Hepatocyte (in vitro differentiated cells): ENCODE results near the gene TPX2. TPM values are rescaled to one million over a fixed set of nuclear protein-coding genes. Genes with fewer than 3 reads are reported as not detected.

Experiments used
- DNase-seq: peaks from one replicate; pipeline ENCODE4 v3.0.0-alpha.2; 2016; ENCODE audit warnings: low spot score
- H2AFZ ChIP-seq: fragments of 200-600 bp; sonication (generic); 2 replicates; pipeline ENCODE4 v1.6.0; 2016; ENCODE audit warnings: antibody characterized with exemption, mild to moderate bottlenecking
- H3K27ac ChIP-seq: fragments of 200-600 bp; sonication (generic); 2 replicates; pipeline ENCODE4 v1.5.1; 2016; ENCODE audit warnings: mild to moderate bottlenecking
- H3K27me3 ChIP-seq: fragments of 200-600 bp; sonication (generic); 2 replicates; pipeline ENCODE4 v1.6.1; 2016
- H3K36me3 ChIP-seq: fragments of 200-600 bp; sonication (generic); replicated peaks from 2 replicates; pipeline ENCODE4 v1.5.1; 2016; ENCODE audit warnings: low read depth; ENCODE audit not compliant: insufficient read depth
- H3K4me1 ChIP-seq: fragments of 200-600 bp; sonication (generic); 2 replicates; pipeline ENCODE4 v1.5.1; 2016; ENCODE audit warnings: mild to moderate bottlenecking, moderate library complexity; ENCODE audit not compliant: insufficient read depth
- H3K4me2 ChIP-seq: fragments of 200-600 bp; sonication (generic); 2 replicates; pipeline ENCODE4 v1.6.0; 2016
- H3K4me3 ChIP-seq: fragments of 200-600 bp; sonication (generic); 2 replicates; pipeline ENCODE4 v1.5.1; 2016; ENCODE audit warnings: mild to moderate bottlenecking
- H3K79me2 ChIP-seq: fragments of 200-600 bp; sonication (generic); 2 replicates; pipeline ENCODE4 v1.6.0; 2017; ENCODE audit warnings: mild to moderate bottlenecking
- H3K9me2 ChIP-seq: fragments of 200-600 bp; sonication (generic); replicated peaks from 2 replicates; pipeline ENCODE4 v1.6.0; 2017; ENCODE audit warnings: mild to moderate bottlenecking; ENCODE audit not compliant: insufficient read depth
- H3K9me3 ChIP-seq: fragments of 200-600 bp; sonication (generic); 2 replicates; pipeline ENCODE4 v1.5.1; 2016; ENCODE audit warnings: low read depth, mild to moderate bottlenecking
- H4K20me1 ChIP-seq: fragments of 200-600 bp; sonication (generic); 2 replicates; pipeline ENCODE4 v1.6.0; 2016; ENCODE audit warnings: mild to moderate bottlenecking; ENCODE audit not compliant: insufficient read depth, poor library complexity, severe bottlenecking
- CTCF ChIP-seq: fragments of 200-600 bp; sonication (generic); IDR thresholded peaks from 2 replicates; pipeline ENCODE4 v1.5.1; 2016; ENCODE audit warnings: antibody characterized with exemption, mild to moderate bottlenecking; ENCODE audit not compliant: poor library complexity
- EZH2 ChIP-seq: fragments of 200-600 bp; sonication (generic); IDR thresholded peaks from 2 replicates; pipeline ENCODE4 v1.6.1; 2016; ENCODE audit warnings: antibody characterized with exemption, mild to moderate bottlenecking, borderline replicate concordance
- EZH2phosphoT487 ChIP-seq: fragments of 200-600 bp; sonication (generic); IDR thresholded peaks from one replicate; pipeline ENCODE4 v1.6.1; 2018; ENCODE audit warnings: antibody characterized with exemption, mild to moderate bottlenecking, low read depth, moderate library complexity; ENCODE audit not compliant: unreplicated experiment, severe bottlenecking
- WGBS: methylation state at CpG from one replicate; pipeline ENCODE4 v1.1.6; 2016; ENCODE audit warnings: low lambda C conversion rate; ENCODE audit errors: missing lambda C conversion rate; 5-methylcytosine and 5-hydroxymethylcytosine counted together
- polyA plus RNA-seq: library from polyadenylated mRNA; unstranded; fragments of >200 nt; fragmentation: Nextera tagmentation; extraction: Ambion mirVana; gene quantifications from 2 replicates; pipeline ENCODE4 v1.2.1, GENCODE V29; 2016
- total RNA-seq: library from RNA; depleted of rRNA; stranded (reverse); fragments of >200 nt; gene quantifications from 2 replicates; pipeline ENCODE4 v1.2.3, GENCODE V29; 2014

Gene TPX2
- total and polyA plus RNA-seq, 2 experiments from 2014 or later = 16.3 to 23.9 TPM

- H3K79me2 ChIP-seq = no peaks in the 10 kb centered on the region
- peak overlapping the region; percentile 43 for H3K4me2 ChIP-seq
- no peaks in the 10 kb centered on the region for H3K36me3 ChIP-seq
- peaks cover 46% of the 10 kb centered on the region for H3K4me1 ChIP-seq
- H3K27me3 ChIP-seq = no peaks in the 10 kb centered on the region
- DNase-seq = peak; percentile 55
- H3K27ac ChIP-seq = peak overlapping the region; percentile 28
- no peak overlapping the region for H2AFZ ChIP-seq
- H3K9me2 ChIP-seq = no peaks in the 10 kb centered on the region
- TF ChIP-seq CTCF (no peak), EZH2phosphoT487 (no peak), EZH2 (no peak)
- H4K20me1 ChIP-seq = no peaks in the 10 kb centered on the region
- H3K4me3 ChIP-seq = no peak overlapping the region
- H3K9me3 ChIP-seq = no peaks in the 10 kb centered on the region
- 73% methylated on average over 8 of the region's 8 CpGs for WGBS
These were observed 102.8 kb downstream of the TPX2 start for GRCh38 chr20:31841928-31842327.

- H3K36me3 ChIP-seq = no peaks in the 10 kb centered on the region
- H2AFZ ChIP-seq = no peak overlapping the region
- H3K9me2 ChIP-seq = no peaks in the 10 kb centered on the region
- peaks cover 40% of the 10 kb centered on the region for H3K4me1 ChIP-seq
- WGBS = 54% methylated on average over 12 of the region's 12 CpGs
- peaks cover 3% of the 10 kb centered on the region for H3K27me3 ChIP-seq
- TF ChIP-seq CTCF (no peak), EZH2 (no peak), EZH2phosphoT487 (no peak)
- no peaks in the 10 kb centered on the region for H3K9me3 ChIP-seq
- peak overlapping the region; percentile 43 for H3K4me2 ChIP-seq
- no peak for DNase-seq
- H3K27ac ChIP-seq = peak overlapping the region; percentile 28
- no peaks in the 10 kb centered on the region for H4K20me1 ChIP-seq
- H3K4me3 ChIP-seq = no peak overlapping the region
- H3K79me2 ChIP-seq = no peaks in the 10 kb centered on the region
These were observed 103.5 kb downstream of the TPX2 start for GRCh38 chr20:31842471-31843157.

- no peaks in the 10 kb centered on the region for H3K79me2 ChIP-seq
- H3K4me3 ChIP-seq = no peak overlapping the region
- TF ChIP-seq EZH2phosphoT487 = no peak
- TF ChIP-seq EZH2 = no peak
- TF ChIP-seq CTCF = no peak
- no peak overlapping the region for H3K4me2 ChIP-seq
- no peak overlapping the region for H2AFZ ChIP-seq
- no peaks in the 10 kb centered on the region for H3K9me3 ChIP-seq
- no peaks in the 10 kb centered on the region for H4K20me1 ChIP-seq
- peak overlapping the region; percentile 28 for H3K27ac ChIP-seq
- DNase-seq = no peak
- peaks cover 9% of the 10 kb centered on the region for H3K27me3 ChIP-seq
- peaks cover 34% of the 10 kb centered on the region for H3K4me1 ChIP-seq
- 77% methylated on average over 6 of the region's 6 CpGs for WGBS
- no peaks in the 10 kb centered on the region for H3K9me2 ChIP-seq
- no peaks in the 10 kb centered on the region for H3K36me3 ChIP-seq
These were observed 104.2 kb downstream of the TPX2 start for GRCh38 chr20:31843288-31843687.
